HUDEP-2 (cell line): ENCODE data around the gene PRKN.
A peak's percentile ranks its signal among the peaks of the same experiment; 100 is the strongest.

Experiments
- DNase-seq, 76 experiments: peaks; one replicate each; lab custom pipeline; 2025; ENCODE audit not compliant: unreplicated experiment in 76 of 76; lab: John Stamatoyannopoulos, UW

Gene PRKN

GRCh38 chr6:161449521-161449920, 1278.0 kb downstream of the PRKN start:
- DNase-seq = no peak

GRCh38 chr6:161446949-161447348, 1280.6 kb downstream of the PRKN start:
- no peak for DNase-seq

GRCh38 chr6:161446296-161446925, 1281.2 kb downstream of the PRKN start:
- DNase-seq = no peak

- DNase-seq = no peak
Observed at GRCh38 chr6:161445021-161445799, 1282.4 kb downstream of the PRKN start.

- peak in 25 of 76 experiments; percentile 4 to 51 (median 21) for DNase-seq
Observed at GRCh38 chr6:161444464-161444863, 1283.1 kb downstream of the PRKN start.

GRCh38 chr6:161443848-161444247, 1283.7 kb downstream of the PRKN start:
- DNase-seq = peak in 1 of 76 experiments; percentile 12

GRCh38 chr6:161442420-161442819, 1285.1 kb downstream of the PRKN start:
- no peak for DNase-seq

GRCh38 chr6:161440299-161440698, 1287.3 kb downstream of the PRKN start:
- DNase-seq = no peak

GRCh38 chr6:161439093-161439492, 1288.5 kb downstream of the PRKN start:
- peak in 8 of 76 experiments; percentile 14 to 53 (median 28) for DNase-seq

- no peak for DNase-seq
Observed at GRCh38 chr6:161438430-161439030, 1289.0 kb downstream of the PRKN start.

GRCh38 chr6:161437851-161438250, 1289.7 kb downstream of the PRKN start:
- no peak for DNase-seq

- no peak for DNase-seq
Observed at GRCh38 chr6:161436106-161436876, 1291.3 kb downstream of the PRKN start.

- DNase-seq = no peak
Observed at GRCh38 chr6:161435748-161436070, 1291.9 kb downstream of the PRKN start.

GRCh38 chr6:161434921-161435747, 1292.4 kb downstream of the PRKN start:
- no peak for DNase-seq

- no peak for DNase-seq
Observed at GRCh38 chr6:161434350-161434749, 1293.2 kb downstream of the PRKN start.

GRCh38 chr6:161432546-161432945, 1295.0 kb downstream of the PRKN start:
- no peak for DNase-seq

GRCh38 chr6:161429921-161430490, 1297.6 kb downstream of the PRKN start:
- peak in 1 of 76 experiments; percentile 22 for DNase-seq

- no peak for DNase-seq
Observed at GRCh38 chr6:161424421-161424820, 1303.1 kb downstream of the PRKN start.

- no peak for DNase-seq
Observed at GRCh38 chr6:161422710-161423680, 1304.6 kb downstream of the PRKN start.
